ENCODE measurements around the gene SPEM2. TPM values are rescaled to one million over a fixed set of nuclear protein-coding genes. Genes with fewer than 3 reads are reported as not detected.
"Not testable (repeated sequence)": the region's sequence is repeated elsewhere in the genome, so short reads cannot be mapped to it uniquely, and the experiment has no call there.

The SPEM2 gene
- polyA plus RNA-seq, 1 donor from 2014 or later, result not detected

DNA sequence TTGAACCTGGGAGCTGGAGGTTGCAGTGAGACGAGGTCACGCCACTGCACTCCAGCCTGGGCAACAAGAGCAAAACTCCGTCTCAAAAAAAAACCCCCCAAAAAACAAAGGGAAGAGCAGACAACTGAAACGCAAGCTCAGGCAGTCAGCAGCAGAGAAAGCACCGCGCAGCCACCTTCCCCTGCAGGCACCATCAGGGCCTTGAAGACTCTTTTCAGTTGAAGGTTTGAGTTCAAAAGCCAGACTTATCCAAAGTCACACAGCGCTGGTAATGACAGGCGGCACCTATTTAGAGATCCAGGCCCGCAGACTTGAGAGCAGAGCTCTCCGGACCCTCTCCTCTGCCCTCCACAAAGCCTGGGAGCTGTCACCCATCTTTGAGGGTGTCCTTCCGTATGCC is 42.9 kb downstream of the SPEM2 start:
- Histone ChIP-seq H4K20me1 (ENCODE audit: insufficient read depth) (no peaks in the 10 kb centered on the region), H3K4me2 (ENCODE audit: low read length) (no peak overlapping the region), H3K27me3 (ENCODE audit: insufficient read depth, low read depth, low read length) (no peaks in the 10 kb centered on the region), H3F3A (ENCODE audit: insufficient read depth, low read length, poor library complexity, severe bottlenecking) (no peaks in the 10 kb centered on the region), H3K36me3 (ENCODE audit: insufficient read depth, low read length) (no peaks in the 10 kb centered on the region), H3K27ac (ENCODE audit: low read length) (no peak overlapping the region), H3K4me3 (ENCODE audit: low read length) (no peak overlapping the region), H3K79me2 (replicated peaks; ENCODE audit: insufficient read depth, low read length) (peaks cover 3% of the 10 kb centered on the region), H3K9ac (ENCODE audit: low read length) (no peak overlapping the region), H2AFZ (ENCODE audit: low read depth, low read length) (no peak overlapping the region), H3K9me2 (ENCODE audit: insufficient read depth, low read length) (no peaks in the 10 kb centered on the region), H3K9me3 (ENCODE audit: low read length) (no peaks in the 10 kb centered on the region)
- TF ChIP-seq TAF1 (IDR thresholded peaks at IDR 0.05; ENCODE audit: low read depth) (no peak), EP300 (conservative IDR thresholded peaks at IDR 0.05; ENCODE audit: poor library complexity, severe bottlenecking) (no peak), EZH2 (IDR thresholded peaks at IDR 0.05; ENCODE audit: borderline replicate concordance, insufficient read depth, low read length, poor library complexity, severe bottlenecking) (no peak), SMC3 (conservative IDR thresholded peaks at IDR 0.05; ENCODE audit: poor library complexity) (no peak), MXI1 (conservative IDR thresholded peaks at IDR 0.05; ENCODE audit: poor library complexity, severe bottlenecking) (no peak), POLR2AphosphoS5 (IDR thresholded peaks at IDR 0.05) (no peak)
- TF ChIP-seq, protein P1, sequence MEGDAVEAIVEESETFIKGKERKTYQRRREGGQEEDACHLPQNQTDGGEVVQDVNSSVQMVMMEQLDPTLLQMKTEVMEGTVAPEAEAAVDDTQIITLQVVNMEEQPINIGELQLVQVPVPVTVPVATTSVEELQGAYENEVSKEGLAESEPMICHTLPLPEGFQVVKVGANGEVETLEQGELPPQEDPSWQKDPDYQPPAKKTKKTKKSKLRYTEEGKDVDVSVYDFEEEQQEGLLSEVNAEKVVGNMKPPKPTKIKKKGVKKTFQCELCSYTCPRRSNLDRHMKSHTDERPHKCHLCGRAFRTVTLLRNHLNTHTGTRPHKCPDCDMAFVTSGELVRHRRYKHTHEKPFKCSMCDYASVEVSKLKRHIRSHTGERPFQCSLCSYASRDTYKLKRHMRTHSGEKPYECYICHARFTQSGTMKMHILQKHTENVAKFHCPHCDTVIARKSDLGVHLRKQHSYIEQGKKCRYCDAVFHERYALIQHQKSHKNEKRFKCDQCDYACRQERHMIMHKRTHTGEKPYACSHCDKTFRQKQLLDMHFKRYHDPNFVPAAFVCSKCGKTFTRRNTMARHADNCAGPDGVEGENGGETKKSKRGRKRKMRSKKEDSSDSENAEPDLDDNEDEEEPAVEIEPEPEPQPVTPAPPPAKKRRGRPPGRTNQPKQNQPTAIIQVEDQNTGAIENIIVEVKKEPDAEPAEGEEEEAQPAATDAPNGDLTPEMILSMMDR (IDR thresholded peaks at IDR 0.05; ENCODE audit: poor library complexity, severe bottlenecking), result no peak

DNA sequence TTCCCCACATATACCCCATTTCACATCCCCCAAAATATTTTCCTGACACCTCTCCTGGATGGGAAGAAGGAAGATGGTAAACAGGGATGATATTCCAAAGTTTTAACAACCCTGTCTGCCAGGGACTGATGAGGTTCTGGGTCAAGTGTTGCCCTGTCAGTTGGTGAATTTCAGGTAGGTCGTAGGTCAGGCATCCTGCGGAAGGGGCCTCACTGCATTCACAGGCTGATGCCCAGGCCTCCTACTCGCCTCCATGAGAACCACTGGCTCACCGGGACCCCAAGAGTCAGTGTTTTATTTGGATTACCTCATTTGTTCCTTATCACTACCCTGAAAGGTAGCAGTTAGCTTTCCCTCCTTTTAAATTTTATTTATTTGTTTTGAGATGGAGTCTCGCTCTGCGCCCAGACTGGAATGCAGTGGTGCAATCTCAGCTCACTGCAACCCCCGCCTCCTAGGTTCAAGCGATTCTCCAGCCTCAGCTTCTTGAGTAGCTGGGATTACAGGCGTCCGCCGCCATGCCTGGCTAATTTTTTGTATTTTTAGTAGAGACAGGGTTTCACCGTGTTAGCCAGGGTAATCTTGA is 43.5 kb downstream of the SPEM2 start:
- H3K9me3 ChIP-seq (ENCODE audit: low read length), result no peaks in the 10 kb centered on the region
- H3K79me2 ChIP-seq (replicated peaks; ENCODE audit: insufficient read depth, low read length), result peaks cover 3% of the 10 kb centered on the region
- TF ChIP-seq MXI1 (conservative IDR thresholded peaks at IDR 0.05; ENCODE audit: poor library complexity, severe bottlenecking), result no peak
- no peak for TF ChIP-seq POLR2AphosphoS5 (IDR thresholded peaks at IDR 0.05)
- TF ChIP-seq, protein P1 (IDR thresholded peaks at IDR 0.05; ENCODE audit: poor library complexity, severe bottlenecking), result no peak
- TF ChIP-seq EZH2 (IDR thresholded peaks at IDR 0.05; ENCODE audit: borderline replicate concordance, insufficient read depth, low read length, poor library complexity, severe bottlenecking), result no peak
- TF ChIP-seq RAD21 (conservative IDR thresholded peaks at IDR 0.05), result no peak
- TF ChIP-seq EP300 (conservative IDR thresholded peaks at IDR 0.05; ENCODE audit: poor library complexity, severe bottlenecking), result no peak
- TF ChIP-seq REST (IDR thresholded peaks at IDR 0.05; ENCODE audit: borderline replicate concordance), result no peak
- TF ChIP-seq SMC3 (conservative IDR thresholded peaks at IDR 0.05; ENCODE audit: poor library complexity), result no peak
- TF ChIP-seq TAF1 (IDR thresholded peaks at IDR 0.05; ENCODE audit: low read depth), result no peak
- H3K27me3 ChIP-seq (ENCODE audit: insufficient read depth, low read depth, low read length), result no peaks in the 10 kb centered on the region
- no peak overlapping the region for H3K27ac ChIP-seq (ENCODE audit: low read length)
- no peaks in the 10 kb centered on the region for H3K36me3 ChIP-seq (ENCODE audit: insufficient read depth, low read length)
- H3K9ac ChIP-seq (ENCODE audit: low read length), result no peak overlapping the region
- no peak overlapping the region for H3K4me2 ChIP-seq (ENCODE audit: low read length)
- H4K20me1 ChIP-seq (ENCODE audit: insufficient read depth), result no peaks in the 10 kb centered on the region
- H3F3A ChIP-seq (ENCODE audit: insufficient read depth, low read length, poor library complexity, severe bottlenecking), result no peaks in the 10 kb centered on the region
- no peak overlapping the region for H3K4me3 ChIP-seq (ENCODE audit: low read length)
- no peaks in the 10 kb centered on the region for H3K9me2 ChIP-seq (ENCODE audit: insufficient read depth, low read length)
- H2AFZ ChIP-seq (ENCODE audit: low read depth, low read length), result no peak overlapping the region

DNA sequence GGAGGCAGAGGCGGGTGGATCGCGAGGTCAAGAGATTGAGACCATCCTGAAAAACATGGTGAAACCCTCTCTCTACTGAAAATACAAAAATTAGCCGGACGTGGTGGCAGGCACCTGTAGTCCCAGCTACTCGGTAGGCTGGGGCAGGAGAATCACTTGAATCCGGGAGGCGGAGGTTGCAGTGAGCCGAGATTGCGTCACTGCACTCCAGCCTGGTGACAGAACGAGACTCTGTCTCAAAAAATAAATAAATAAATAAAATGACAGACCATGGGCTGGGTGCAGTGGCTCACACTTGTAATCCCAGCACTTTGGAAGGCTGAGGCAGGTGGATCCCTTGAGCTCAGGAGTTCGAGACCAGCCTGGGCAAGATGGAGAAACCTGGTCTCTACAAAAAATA is 44.4 kb downstream of the SPEM2 start:
- not testable (repeated sequence) for H4K20me1 ChIP-seq (ENCODE audit: insufficient read depth); H3K4me3 ChIP-seq (ENCODE audit: low read length); H3K9me3 ChIP-seq (ENCODE audit: low read length); H3K79me2 ChIP-seq (replicated peaks; ENCODE audit: insufficient read depth, low read length); H3K4me2 ChIP-seq (ENCODE audit: low read length); H3K9ac ChIP-seq (ENCODE audit: low read length); H3K9me2 ChIP-seq (ENCODE audit: insufficient read depth, low read length); H3K27ac ChIP-seq (ENCODE audit: low read length); H2AFZ ChIP-seq (ENCODE audit: low read depth, low read length); H3F3A ChIP-seq (ENCODE audit: insufficient read depth, low read length, poor library complexity, severe bottlenecking); H3K36me3 ChIP-seq (ENCODE audit: insufficient read depth, low read length); H3K27me3 ChIP-seq (ENCODE audit: insufficient read depth, low read depth, low read length)

DNA sequence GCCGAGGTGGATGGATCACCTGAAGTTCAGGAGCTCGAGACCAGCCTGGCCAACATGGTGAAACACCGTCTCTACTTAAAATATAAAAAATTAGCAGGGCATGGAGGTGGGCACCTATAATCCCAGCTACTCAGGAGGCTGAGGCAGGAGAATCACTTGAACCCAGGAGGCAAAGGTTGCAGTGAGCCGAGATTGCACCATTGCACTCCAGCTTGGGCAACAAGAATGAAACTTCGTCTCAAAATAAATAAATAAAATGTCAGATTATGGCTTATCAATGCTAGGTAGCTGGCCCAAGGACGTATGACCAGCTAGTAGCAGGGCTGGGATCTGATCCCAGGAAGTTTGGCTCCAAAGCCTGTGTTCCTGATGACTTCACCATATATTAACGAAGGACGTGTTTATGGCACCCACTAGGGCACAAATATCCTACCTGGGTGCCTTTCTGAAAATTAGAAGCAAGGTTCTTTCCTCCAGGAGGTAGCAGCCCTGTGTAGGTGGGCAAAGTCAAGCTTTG is 45.1 kb downstream of the SPEM2 start:
- H3K9me2 ChIP-seq (ENCODE audit: insufficient read depth, low read length); H3K9ac ChIP-seq (ENCODE audit: low read length): not testable (repeated sequence)
- H3K79me2 ChIP-seq (replicated peaks; ENCODE audit: insufficient read depth, low read length), result peaks cover 13% of the 10 kb centered on the region

More for the DNA sequence above, 45.1 kb downstream of the SPEM2 start:
- H4K20me1 ChIP-seq (ENCODE audit: insufficient read depth); H3F3A ChIP-seq (ENCODE audit: insufficient read depth, low read length, poor library complexity, severe bottlenecking); H3K4me2 ChIP-seq (ENCODE audit: low read length); H3K4me3 ChIP-seq (ENCODE audit: low read length); H3K9me3 ChIP-seq (ENCODE audit: low read length); H2AFZ ChIP-seq (ENCODE audit: low read depth, low read length); H3K27me3 ChIP-seq (ENCODE audit: insufficient read depth, low read depth, low read length); H3K27ac ChIP-seq (ENCODE audit: low read length); H3K36me3 ChIP-seq (ENCODE audit: insufficient read depth, low read length): not testable (repeated sequence)
